CD4-positive, alpha-beta T cell treated with Interleukin-21 for 1 hour (primary cell): ENCODE data around the gene ALDH5A1.

ENCODE experiments used
- DNase-seq: peaks from one replicate; pipeline ENCODE4 v3.0.0-alpha.2; 2020

Gene ALDH5A1

GRCh38 chr6:24494821-24495795 lies at the start of gene ALDH5A1:
Gene ALDH5A1, plus strand, starts transcription at chr6:24494969. Its CDS starts 28 bp downstream, at chr6:24494997.
- DNase-seq = peak; percentile 77

GRCh38 chr6:24445704-24446103 lies 49.1 kb upstream of the ALDH5A1 start:
- DNase-seq = no peak

- no peak for DNase-seq
Measured at GRCh38 chr6:24446670-24447069, 48.1 kb upstream of the ALDH5A1 start.

GRCh38 chr6:24448396-24448795 lies 46.4 kb upstream of the ALDH5A1 start:
- DNase-seq = no peak

GRCh38 chr6:24448828-24449525 lies 45.8 kb upstream of the ALDH5A1 start:
- no peak for DNase-seq

GRCh38 chr6:24451581-24452388 lies 43.0 kb upstream of the ALDH5A1 start:
- DNase-seq = no peak

GRCh38 chr6:24453921-24454320 lies 40.8 kb upstream of the ALDH5A1 start:
- DNase-seq = no peak

- DNase-seq = no peak
Measured at GRCh38 chr6:24454452-24454851, 40.3 kb upstream of the ALDH5A1 start.

GRCh38 chr6:24455061-24455460 lies 39.7 kb upstream of the ALDH5A1 start:
- no peak for DNase-seq

- no peak for DNase-seq
Measured at GRCh38 chr6:24458134-24458533, 36.6 kb upstream of the ALDH5A1 start.

- DNase-seq = no peak
Measured at GRCh38 chr6:24458941-24459340, 35.8 kb upstream of the ALDH5A1 start.

- DNase-seq = no peak
Measured at GRCh38 chr6:24460966-24461365, 33.8 kb upstream of the ALDH5A1 start.

- no peak for DNase-seq
Measured at GRCh38 chr6:24464253-24465038, 30.3 kb upstream of the ALDH5A1 start.

- DNase-seq = no peak
Measured at GRCh38 chr6:24469811-24470210, 25.0 kb upstream of the ALDH5A1 start.

- DNase-seq = no peak
Measured at GRCh38 chr6:24472181-24472580, 22.6 kb upstream of the ALDH5A1 start.

- no peak for DNase-seq
Measured at GRCh38 chr6:24476631-24477030, 18.1 kb upstream of the ALDH5A1 start.

- DNase-seq = no peak
Measured at GRCh38 chr6:24477070-24477469, 17.7 kb upstream of the ALDH5A1 start.

- no peak for DNase-seq
Measured at GRCh38 chr6:24478903-24479302, 15.9 kb upstream of the ALDH5A1 start.

- no peak for DNase-seq
Measured at GRCh38 chr6:24480705-24481104, 14.1 kb upstream of the ALDH5A1 start.

- DNase-seq = no peak
Measured at GRCh38 chr6:24481449-24481848, 13.3 kb upstream of the ALDH5A1 start.

GRCh38 chr6:24484657-24485323 lies 10.0 kb upstream of the ALDH5A1 start:
- no peak for DNase-seq

GRCh38 chr6:24486065-24486464 lies 8.7 kb upstream of the ALDH5A1 start:
- DNase-seq = no peak
